K562 (cell line): ENCODE data around the gene CASD1. TPM values are rescaled to one million over a fixed set of nuclear protein-coding genes. Genes with fewer than 3 reads are reported as not detected.

ENCODE experiments used
- CBX8 ChIP-seq: fragments of 200-600 bp; sonication (generic); IDR thresholded peaks from 2 replicates; pipeline ENCODE4 v1.6.1; 2012; ENCODE audit warnings: borderline replicate concordance, mixed run types, low read depth, mild to moderate bottlenecking, moderate library complexity, mixed read lengths, low read length, control low read depth, inconsistent platforms; ENCODE audit not compliant: poor library complexity, severe bottlenecking; ENCODE audit errors: extremely low read depth
- CCAR2 ChIP-seq: fragments of 200-400 bp; formaldehyde crosslinking; IDR thresholded peaks from 2 replicates; pipeline ENCODE4 v1.6.1; 2017; ENCODE audit warnings: mild to moderate bottlenecking, low read depth, low read length
- CCNT2 ChIP-seq: IDR thresholded peaks from 2 replicates; pipeline ENCODE4 v1.6.1; 2011; ENCODE audit warnings: borderline replicate concordance, low read depth, mild to moderate bottlenecking, moderate library complexity, mixed read lengths, low read length; ENCODE audit not compliant: insufficient read length; ENCODE audit errors: extremely low read depth
- HDAC6 ChIP-seq: IDR thresholded peaks from 2 replicates; pipeline ENCODE4 v1.6.1; 2012; ENCODE audit warnings: low read depth, mild to moderate bottlenecking, control low read depth, inconsistent platforms, low read length, moderate library complexity
- HDGF ChIP-seq: fragments of 450-650 bp; IDR thresholded peaks from 2 replicates; pipeline ENCODE4 v1.6.1; 2016
- MAZ ChIP-seq, 2 experiments: fragments of 450-650 bp in 1 of 2; sonication (generic) in 1 of 2; formaldehyde crosslinking; IDR thresholded peaks in 1 of 2; conservative IDR thresholded peaks in 1 of 2; 2 replicates each; pipeline versions ENCODE4 v1.4.0 to v1.5.0; 2020; ENCODE audit warnings: mild to moderate bottlenecking in 1 of 2, missing genetic modification reagents in 1 of 2
- PRPF4 ChIP-seq: fragments of 200-400 bp; formaldehyde crosslinking; IDR thresholded peaks from one replicate; pipeline ENCODE4 v1.6.1; 2017; ENCODE audit warnings: low read length, low read depth, mild to moderate bottlenecking; ENCODE audit not compliant: insufficient read depth, poor library complexity, severe bottlenecking
- SETDB1 ChIP-seq: IDR thresholded peaks from one replicate; pipeline ENCODE4 v1.6.1; 2012; ENCODE audit warnings: low read length, control low read depth, inconsistent platforms
- ZNF3 ChIP-seq: fragments of 250-450 bp; sonication (Bioruptor Pico); IDR thresholded peaks from 2 replicates; pipeline ENCODE4 v1.5.0; 2021; ENCODE audit warnings: mild to moderate bottlenecking, moderate library complexity
- polyA plus RNA-seq, 8 experiments: library from polyadenylated mRNA; depleted of rRNA in 4 of 8; stranded (reverse) in 5 of 8; unstranded in 3 of 8; fragments of >200 nt; fragmentation: Nextera tagmentation in 2 of 8; fragmentation: Illumina TruSeq in 1 of 8; extraction: Ambion mirVana in 2 of 8; extraction: Trizol in 1 of 8; gene quantifications; 2 replicates each; pipeline versions ENCODE4 v1.2.1 to v1.2.3, GENCODE V29; 2011 to 2014; ENCODE audit warnings: inconsistent platforms in 1 of 8, missing spikeins in 1 of 8
- total RNA-seq, 7 experiments: library from RNA; depleted of rRNA in 6 of 7; stranded (reverse); fragments of >200 nt in 6 of 7; fragmentation: Illumina TruSeq in 2 of 7; extraction: Trizol in 2 of 7; gene quantifications; 2 replicates each; pipeline versions ENCODE4 v1.2.1 to v1.2.3, GENCODE V29; 2011 to 2021; ENCODE audit warnings: low replicate concordance in 1 of 7
- TF ChIP-seq, protein P1 (sequence below): fragments of 450-650 bp; IDR thresholded peaks from 2 replicates; pipeline ENCODE4 v1.6.1; 2016; ENCODE audit warnings: mild to moderate bottlenecking, moderate library complexity
- TF ChIP-seq, protein P2 (sequence below), 3 experiments: fragments of 200-800 bp in 1 of 3; fragments of 250-450 bp in 1 of 3; fragments of 450-650 bp in 1 of 3; sonication (Bioruptor Pico) in 1 of 3; sonication (Bioruptor generic) in 1 of 3; formaldehyde crosslinking in 1 of 3; IDR thresholded peaks; 2 replicates each; pipeline versions ENCODE4 v1.6.1 to v1.8.0; 2016 to 2022; ENCODE audit warnings: mild to moderate bottlenecking in 2 of 3, missing genetic modification characterization in 2 of 3, missing compliant biosample characterization in 1 of 3, moderate library complexity in 1 of 3

CASD1 gene
- total and polyA plus RNA-seq, 9 of the 15 experiments (the other 6 are each of a cell fraction or from before 2014, with no cell fraction given), result 1.2 to 8.2 (median 4.8) TPM

DNA sequence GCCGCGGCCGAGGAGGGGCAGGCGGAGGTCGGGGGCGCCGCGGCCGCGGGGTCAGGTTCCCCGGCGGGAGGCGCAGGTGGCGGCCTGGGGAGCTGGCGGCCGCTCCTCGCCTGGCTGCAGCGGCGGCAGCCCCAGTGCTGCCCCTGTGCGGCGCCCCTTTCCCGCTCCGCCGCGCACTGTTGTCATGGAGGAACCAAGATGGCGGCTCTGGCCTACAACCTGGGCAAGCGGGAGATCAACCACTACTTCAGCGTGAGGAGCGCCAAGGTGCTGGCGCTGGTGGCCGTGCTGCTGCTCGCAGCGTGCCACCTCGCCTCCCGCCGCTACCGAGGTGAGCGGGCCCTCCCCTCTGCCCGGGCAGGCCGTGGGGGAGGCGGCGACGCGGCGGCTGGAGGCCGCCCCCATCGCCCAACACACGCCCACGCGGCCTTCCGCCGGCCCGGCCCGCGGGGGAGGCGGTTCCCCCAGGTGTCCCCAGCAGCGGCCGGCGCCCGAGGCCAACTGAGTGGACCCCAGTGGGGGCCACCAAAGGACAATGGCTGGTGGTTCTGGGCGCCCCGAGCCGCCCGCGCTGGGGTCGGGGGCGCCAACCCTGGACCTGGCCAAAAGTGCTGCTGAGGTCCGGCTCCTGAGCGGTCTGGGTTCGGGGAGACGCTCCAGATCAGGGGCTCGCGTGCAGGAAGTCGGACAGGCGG, 425 bp downstream of the CASD1 start (continued):
- TF ChIP-seq, protein P1, sequence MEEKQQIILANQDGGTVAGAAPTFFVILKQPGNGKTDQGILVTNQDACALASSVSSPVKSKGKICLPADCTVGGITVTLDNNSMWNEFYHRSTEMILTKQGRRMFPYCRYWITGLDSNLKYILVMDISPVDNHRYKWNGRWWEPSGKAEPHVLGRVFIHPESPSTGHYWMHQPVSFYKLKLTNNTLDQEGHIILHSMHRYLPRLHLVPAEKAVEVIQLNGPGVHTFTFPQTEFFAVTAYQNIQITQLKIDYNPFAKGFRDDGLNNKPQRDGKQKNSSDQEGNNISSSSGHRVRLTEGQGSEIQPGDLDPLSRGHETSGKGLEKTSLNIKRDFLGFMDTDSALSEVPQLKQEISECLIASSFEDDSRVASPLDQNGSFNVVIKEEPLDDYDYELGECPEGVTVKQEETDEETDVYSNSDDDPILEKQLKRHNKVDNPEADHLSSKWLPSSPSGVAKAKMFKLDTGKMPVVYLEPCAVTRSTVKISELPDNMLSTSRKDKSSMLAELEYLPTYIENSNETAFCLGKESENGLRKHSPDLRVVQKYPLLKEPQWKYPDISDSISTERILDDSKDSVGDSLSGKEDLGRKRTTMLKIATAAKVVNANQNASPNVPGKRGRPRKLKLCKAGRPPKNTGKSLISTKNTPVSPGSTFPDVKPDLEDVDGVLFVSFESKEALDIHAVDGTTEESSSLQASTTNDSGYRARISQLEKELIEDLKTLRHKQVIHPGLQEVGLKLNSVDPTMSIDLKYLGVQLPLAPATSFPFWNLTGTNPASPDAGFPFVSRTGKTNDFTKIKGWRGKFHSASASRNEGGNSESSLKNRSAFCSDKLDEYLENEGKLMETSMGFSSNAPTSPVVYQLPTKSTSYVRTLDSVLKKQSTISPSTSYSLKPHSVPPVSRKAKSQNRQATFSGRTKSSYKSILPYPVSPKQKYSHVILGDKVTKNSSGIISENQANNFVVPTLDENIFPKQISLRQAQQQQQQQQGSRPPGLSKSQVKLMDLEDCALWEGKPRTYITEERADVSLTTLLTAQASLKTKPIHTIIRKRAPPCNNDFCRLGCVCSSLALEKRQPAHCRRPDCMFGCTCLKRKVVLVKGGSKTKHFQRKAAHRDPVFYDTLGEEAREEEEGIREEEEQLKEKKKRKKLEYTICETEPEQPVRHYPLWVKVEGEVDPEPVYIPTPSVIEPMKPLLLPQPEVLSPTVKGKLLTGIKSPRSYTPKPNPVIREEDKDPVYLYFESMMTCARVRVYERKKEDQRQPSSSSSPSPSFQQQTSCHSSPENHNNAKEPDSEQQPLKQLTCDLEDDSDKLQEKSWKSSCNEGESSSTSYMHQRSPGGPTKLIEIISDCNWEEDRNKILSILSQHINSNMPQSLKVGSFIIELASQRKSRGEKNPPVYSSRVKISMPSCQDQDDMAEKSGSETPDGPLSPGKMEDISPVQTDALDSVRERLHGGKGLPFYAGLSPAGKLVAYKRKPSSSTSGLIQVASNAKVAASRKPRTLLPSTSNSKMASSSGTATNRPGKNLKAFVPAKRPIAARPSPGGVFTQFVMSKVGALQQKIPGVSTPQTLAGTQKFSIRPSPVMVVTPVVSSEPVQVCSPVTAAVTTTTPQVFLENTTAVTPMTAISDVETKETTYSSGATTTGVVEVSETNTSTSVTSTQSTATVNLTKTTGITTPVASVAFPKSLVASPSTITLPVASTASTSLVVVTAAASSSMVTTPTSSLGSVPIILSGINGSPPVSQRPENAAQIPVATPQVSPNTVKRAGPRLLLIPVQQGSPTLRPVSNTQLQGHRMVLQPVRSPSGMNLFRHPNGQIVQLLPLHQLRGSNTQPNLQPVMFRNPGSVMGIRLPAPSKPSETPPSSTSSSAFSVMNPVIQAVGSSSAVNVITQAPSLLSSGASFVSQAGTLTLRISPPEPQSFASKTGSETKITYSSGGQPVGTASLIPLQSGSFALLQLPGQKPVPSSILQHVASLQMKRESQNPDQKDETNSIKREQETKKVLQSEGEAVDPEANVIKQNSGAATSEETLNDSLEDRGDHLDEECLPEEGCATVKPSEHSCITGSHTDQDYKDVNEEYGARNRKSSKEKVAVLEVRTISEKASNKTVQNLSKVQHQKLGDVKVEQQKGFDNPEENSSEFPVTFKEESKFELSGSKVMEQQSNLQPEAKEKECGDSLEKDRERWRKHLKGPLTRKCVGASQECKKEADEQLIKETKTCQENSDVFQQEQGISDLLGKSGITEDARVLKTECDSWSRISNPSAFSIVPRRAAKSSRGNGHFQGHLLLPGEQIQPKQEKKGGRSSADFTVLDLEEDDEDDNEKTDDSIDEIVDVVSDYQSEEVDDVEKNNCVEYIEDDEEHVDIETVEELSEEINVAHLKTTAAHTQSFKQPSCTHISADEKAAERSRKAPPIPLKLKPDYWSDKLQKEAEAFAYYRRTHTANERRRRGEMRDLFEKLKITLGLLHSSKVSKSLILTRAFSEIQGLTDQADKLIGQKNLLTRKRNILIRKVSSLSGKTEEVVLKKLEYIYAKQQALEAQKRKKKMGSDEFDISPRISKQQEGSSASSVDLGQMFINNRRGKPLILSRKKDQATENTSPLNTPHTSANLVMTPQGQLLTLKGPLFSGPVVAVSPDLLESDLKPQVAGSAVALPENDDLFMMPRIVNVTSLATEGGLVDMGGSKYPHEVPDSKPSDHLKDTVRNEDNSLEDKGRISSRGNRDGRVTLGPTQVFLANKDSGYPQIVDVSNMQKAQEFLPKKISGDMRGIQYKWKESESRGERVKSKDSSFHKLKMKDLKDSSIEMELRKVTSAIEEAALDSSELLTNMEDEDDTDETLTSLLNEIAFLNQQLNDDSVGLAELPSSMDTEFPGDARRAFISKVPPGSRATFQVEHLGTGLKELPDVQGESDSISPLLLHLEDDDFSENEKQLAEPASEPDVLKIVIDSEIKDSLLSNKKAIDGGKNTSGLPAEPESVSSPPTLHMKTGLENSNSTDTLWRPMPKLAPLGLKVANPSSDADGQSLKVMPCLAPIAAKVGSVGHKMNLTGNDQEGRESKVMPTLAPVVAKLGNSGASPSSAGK, result peak; percentile 36; the same call in 1 of the 2 replicates
- TF ChIP-seq, protein P2, sequence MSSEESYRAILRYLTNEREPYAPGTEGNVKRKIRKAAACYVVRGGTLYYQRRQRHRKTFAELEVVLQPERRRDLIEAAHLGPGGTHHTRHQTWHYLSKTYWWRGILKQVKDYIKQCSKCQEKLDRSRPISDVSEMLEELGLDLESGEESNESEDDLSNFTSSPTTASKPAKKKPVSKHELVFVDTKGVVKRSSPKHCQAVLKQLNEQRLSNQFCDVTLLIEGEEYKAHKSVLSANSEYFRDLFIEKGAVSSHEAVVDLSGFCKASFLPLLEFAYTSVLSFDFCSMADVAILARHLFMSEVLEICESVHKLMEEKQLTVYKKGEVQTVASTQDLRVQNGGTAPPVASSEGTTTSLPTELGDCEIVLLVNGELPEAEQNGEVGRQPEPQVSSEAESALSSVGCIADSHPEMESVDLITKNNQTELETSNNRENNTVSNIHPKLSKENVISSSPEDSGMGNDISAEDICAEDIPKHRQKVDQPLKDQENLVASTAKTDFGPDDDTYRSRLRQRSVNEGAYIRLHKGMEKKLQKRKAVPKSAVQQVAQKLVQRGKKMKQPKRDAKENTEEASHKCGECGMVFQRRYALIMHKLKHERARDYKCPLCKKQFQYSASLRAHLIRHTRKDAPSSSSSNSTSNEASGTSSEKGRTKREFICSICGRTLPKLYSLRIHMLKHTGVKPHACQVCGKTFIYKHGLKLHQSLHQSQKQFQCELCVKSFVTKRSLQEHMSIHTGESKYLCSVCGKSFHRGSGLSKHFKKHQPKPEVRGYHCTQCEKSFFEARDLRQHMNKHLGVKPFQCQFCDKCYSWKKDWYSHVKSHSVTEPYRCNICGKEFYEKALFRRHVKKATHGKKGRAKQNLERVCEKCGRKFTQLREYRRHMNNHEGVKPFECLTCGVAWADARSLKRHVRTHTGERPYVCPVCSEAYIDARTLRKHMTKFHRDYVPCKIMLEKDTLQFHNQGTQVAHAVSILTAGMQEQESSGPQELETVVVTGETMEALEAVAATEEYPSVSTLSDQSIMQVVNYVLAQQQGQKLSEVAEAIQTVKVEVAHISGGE (CRISPR knock-in tag; IDR thresholded peaks at IDR 0.05), result peak in 1 of 3 experiments; percentile 74; a peak in 2 of 6 replicates
- TF ChIP-seq MAZ (CRISPR knock-in tag; conservative IDR thresholded peaks at IDR 0.05 in 1 of 2, IDR thresholded peaks at IDR 0.05 in 1 of 2), result peak; percentile 62 to 75; a peak in 3 of 4 replicates
- no peak for TF ChIP-seq ZNF3 (CRISPR knock-in tag)
- no peak for TF ChIP-seq CBX8
- TF ChIP-seq CCNT2, result peak; percentile 64
- no peak for TF ChIP-seq HDGF
- peak; percentile 53 for TF ChIP-seq PRPF4
- no peak for TF ChIP-seq SETDB1
- TF ChIP-seq CCAR2, result no peak
- TF ChIP-seq HDAC6, result no peak
